ENCODE data around the gene TRAF7. TPM values are rescaled to one million over a fixed set of nuclear protein-coding genes. Genes with fewer than 3 reads are reported as not detected.

TRAF7 gene
- total RNA-seq, 1 donor from 2014 or later, result 26.0 TPM

- no peaks in the 10 kb centered on the region for H3K9me3 ChIP-seq (replicated peaks)
- DNase-seq, result no peak
- H3K27ac ChIP-seq (replicated peaks), result peak overlapping the region; percentile 93
- H3K36me3 ChIP-seq, result peaks cover 28% of the 10 kb centered on the region
- H3K27me3 ChIP-seq (ENCODE audit: low read depth), result no peaks in the 10 kb centered on the region
- TF ChIP-seq CTCF (IDR thresholded peaks at IDR 0.05; ENCODE audit: borderline replicate concordance), result no peak
- H3K4me3 ChIP-seq, result peak overlapping the region; percentile 95
- H3K4me1 ChIP-seq, result peaks cover 55% of the 10 kb centered on the region
- intact Hi-C loops (cut with micrococcal nuclease), result no loop called here
Measured at GRCh38 chr16:2211923-2212347, 56.4 kb downstream of the TRAF7 start.

GRCh38 chr16:2212362-2213324 is 57.1 kb downstream of the TRAF7 start:
- Histone ChIP-seq H3K4me3 (peak overlapping the region; percentile 95), H3K4me1 (peaks cover 52% of the 10 kb centered on the region), H3K36me3 (peaks cover 21% of the 10 kb centered on the region), H3K27ac (replicated peaks) (peak overlapping the region; percentile 93), H3K27me3 (ENCODE audit: low read depth) (no peaks in the 10 kb centered on the region), H3K9me3 (replicated peaks) (no peaks in the 10 kb centered on the region)
- TF ChIP-seq CTCF (IDR thresholded peaks at IDR 0.05; ENCODE audit: borderline replicate concordance), result no peak
- intact Hi-C loops (cut with micrococcal nuclease), result no loop called here
- DNase-seq, result peak; percentile 63

GRCh38 chr16:2213817-2214718 is 58.5 kb downstream of the TRAF7 start:
- H3K4me1 ChIP-seq, result peaks cover 52% of the 10 kb centered on the region
- no peak for DNase-seq
- intact Hi-C loops (cut with micrococcal nuclease), result no loop called here

GRCh38 chr16:2214719-2214968 is 59.1 kb downstream of the TRAF7 start, which contains the start of gene PGP:
PGP (minus strand) TSS chr16:2214840; CDS start chr16:2214777, 63 bp downstream.
- no peaks in the 10 kb centered on the region for H3K27me3 ChIP-seq (ENCODE audit: low read depth)
- peak within 1 kb of the TSS; percentile 98 for H3K27ac ChIP-seq (replicated peaks)
- peaks cover 1% of the 10 kb centered on the region for H3K36me3 ChIP-seq
- H3K4me3 ChIP-seq, result peak within 1 kb of the TSS; percentile 95
- H3K4me1 ChIP-seq, result peaks cover 52% of the 10 kb centered on the region
- intact Hi-C loops (cut with micrococcal nuclease), result no loop called here
- H3K9me3 ChIP-seq (replicated peaks), result no peaks in the 10 kb centered on the region
- DNase-seq, result no peak
- no peak for TF ChIP-seq CTCF (IDR thresholded peaks at IDR 0.05; ENCODE audit: borderline replicate concordance)

More at GRCh38 chr16:2213817-2214718, 58.5 kb downstream of the TRAF7 start:
- TF ChIP-seq CTCF (IDR thresholded peaks at IDR 0.05; ENCODE audit: borderline replicate concordance), result no peak
- no peaks in the 10 kb centered on the region for H3K9me3 ChIP-seq (replicated peaks)
- H3K36me3 ChIP-seq, result peaks cover 7% of the 10 kb centered on the region
- peak overlapping the region; percentile 93 for H3K27ac ChIP-seq (replicated peaks)
- no peaks in the 10 kb centered on the region for H3K27me3 ChIP-seq (ENCODE audit: low read depth)
- H3K4me3 ChIP-seq, result peak overlapping the region; percentile 95

- Histone ChIP-seq H3K27ac (replicated peaks) (no peak overlapping the region), H3K36me3 (no peaks in the 10 kb centered on the region), H3K27me3 (ENCODE audit: low read depth) (no peaks in the 10 kb centered on the region), H3K4me3 (no peak overlapping the region), H3K4me1 (peaks cover 40% of the 10 kb centered on the region), H3K9me3 (replicated peaks) (no peaks in the 10 kb centered on the region)
- no peak for DNase-seq
- no peak for TF ChIP-seq CTCF (IDR thresholded peaks at IDR 0.05; ENCODE audit: borderline replicate concordance)
- intact Hi-C loops (cut with micrococcal nuclease), result no loop called here
Measured at GRCh38 chr16:2216330-2216729, 60.7 kb downstream of the TRAF7 start.

Measured in left ventricle myocardium inferior (tissue), 1 donor.